Measurements from ENCODE around the gene CENPH.

CENPH gene

GRCh38 chr5:69245031-69245430 is 55.6 kb downstream of the CENPH start:
- TF ChIP-seq TAF1 (IDR thresholded peaks at IDR 0.05; ENCODE audit: borderline replicate concordance, insufficient read depth, low read length) (no peak), FOXP2 (optimal IDR thresholded peaks at IDR 0.05; ENCODE audit: borderline replicate concordance, extremely low read depth, extremely low read length, insufficient read depth) (no peak), SIN3A (IDR thresholded peaks at IDR 0.05; ENCODE audit: borderline replicate concordance, insufficient read depth, low read length) (no peak), REST (IDR thresholded peaks at IDR 0.05; ENCODE audit: insufficient read depth in 1 of 2, low read depth in 2 of 2, low read length in 2 of 2) (no peak)

GRCh38 chr5:69248019-69248418 is 58.6 kb downstream of the CENPH start:
- TF ChIP-seq POLR2AphosphoS5 (IDR thresholded peaks at IDR 0.05; ENCODE audit: low read depth, low read length): no peak
- TF ChIP-seq REST (IDR thresholded peaks at IDR 0.05; ENCODE audit: insufficient read depth in 1 of 2, low read depth in 2 of 2, low read length in 2 of 2): no peak
- no peak for TF ChIP-seq FOXP2 (optimal IDR thresholded peaks at IDR 0.05; ENCODE audit: borderline replicate concordance, extremely low read depth, extremely low read length, insufficient read depth)
- TF ChIP-seq SIN3A (IDR thresholded peaks at IDR 0.05; ENCODE audit: borderline replicate concordance, insufficient read depth, low read length): no peak
- no peak for TF ChIP-seq TAF1 (IDR thresholded peaks at IDR 0.05; ENCODE audit: borderline replicate concordance, insufficient read depth, low read length)

- TF ChIP-seq SIN3A (IDR thresholded peaks at IDR 0.05; ENCODE audit: borderline replicate concordance, insufficient read depth, low read length) (no peak), FOXP2 (optimal IDR thresholded peaks at IDR 0.05; ENCODE audit: borderline replicate concordance, extremely low read depth, extremely low read length, insufficient read depth) (no peak), POLR2AphosphoS5 (IDR thresholded peaks at IDR 0.05; ENCODE audit: low read depth, low read length) (no peak), TAF1 (IDR thresholded peaks at IDR 0.05; ENCODE audit: borderline replicate concordance, insufficient read depth, low read length) (no peak), REST (IDR thresholded peaks at IDR 0.05; ENCODE audit: insufficient read depth in 1 of 2, low read depth in 2 of 2, low read length in 2 of 2) (no peak)
Measured at GRCh38 chr5:69250593-69250992, 61.2 kb downstream of the CENPH start.

- TF ChIP-seq SIN3A (IDR thresholded peaks at IDR 0.05; ENCODE audit: borderline replicate concordance, insufficient read depth, low read length): no peak
- no peak for TF ChIP-seq POLR2AphosphoS5 (IDR thresholded peaks at IDR 0.05; ENCODE audit: low read depth, low read length)
- no peak for TF ChIP-seq TAF1 (IDR thresholded peaks at IDR 0.05; ENCODE audit: borderline replicate concordance, insufficient read depth, low read length)
- TF ChIP-seq REST (IDR thresholded peaks at IDR 0.05; ENCODE audit: insufficient read depth in 1 of 2, low read depth in 2 of 2, low read length in 2 of 2): no peak
- TF ChIP-seq FOXP2 (optimal IDR thresholded peaks at IDR 0.05; ENCODE audit: borderline replicate concordance, extremely low read depth, extremely low read length, insufficient read depth): no peak
Measured at GRCh38 chr5:69252437-69252836, 63.1 kb downstream of the CENPH start.

- TF ChIP-seq REST (IDR thresholded peaks at IDR 0.05; ENCODE audit: insufficient read depth in 1 of 2, low read depth in 2 of 2, low read length in 2 of 2) (no peak), SIN3A (IDR thresholded peaks at IDR 0.05; ENCODE audit: borderline replicate concordance, insufficient read depth, low read length) (no peak), TAF1 (IDR thresholded peaks at IDR 0.05; ENCODE audit: borderline replicate concordance, insufficient read depth, low read length) (no peak), POLR2AphosphoS5 (IDR thresholded peaks at IDR 0.05; ENCODE audit: low read depth, low read length) (no peak), FOXP2 (optimal IDR thresholded peaks at IDR 0.05; ENCODE audit: borderline replicate concordance, extremely low read depth, extremely low read length, insufficient read depth) (no peak)
Measured at GRCh38 chr5:69257577-69257976, 68.2 kb downstream of the CENPH start.

Measured in PFSK-1 (cell line).